Nephron progenitor cell (in vitro differentiated cells): Measurements from ENCODE around the gene THRAP3.

ENCODE experiments used
- DNase-seq: peaks from one replicate; pipeline ENCODE4 v3.0.0; 2021
- H3K27ac Mint-ChIP-seq: 2 replicates; pipeline ENCODE4 v1.8.0; 2021; ENCODE audit warnings: mild to moderate bottlenecking, moderate library complexity, mixed read lengths
- H3K27me3 Mint-ChIP-seq: 2 replicates; pipeline ENCODE4 v1.8.0; 2021; ENCODE audit warnings: mild to moderate bottlenecking, low read depth, mixed read lengths; ENCODE audit not compliant: poor library complexity
- H3K36me3 Mint-ChIP-seq: 2 replicates; pipeline ENCODE4 v1.8.0; 2021; ENCODE audit warnings: low read depth, mixed read lengths
- H3K4me1 Mint-ChIP-seq: 2 replicates; pipeline ENCODE4 v1.8.0; 2021; ENCODE audit warnings: mixed read lengths
- H3K4me3 Mint-ChIP-seq: 2 replicates; pipeline ENCODE4 v1.8.0; 2021; ENCODE audit warnings: mild to moderate bottlenecking, moderate library complexity, mixed read lengths
- H3K9me3 Mint-ChIP-seq: 2 replicates; pipeline ENCODE4 v1.8.0; 2021; ENCODE audit warnings: mild to moderate bottlenecking, moderate library complexity, mixed read lengths
- TF ChIP-seq, protein P1 (sequence below): fragments of 200-600 bp; sonication (generic); IDR thresholded peaks from 2 replicates; pipeline ENCODE4 v1.5.0; 2021; ENCODE audit warnings: antibody characterized with exemption

THRAP3 gene

DNA sequence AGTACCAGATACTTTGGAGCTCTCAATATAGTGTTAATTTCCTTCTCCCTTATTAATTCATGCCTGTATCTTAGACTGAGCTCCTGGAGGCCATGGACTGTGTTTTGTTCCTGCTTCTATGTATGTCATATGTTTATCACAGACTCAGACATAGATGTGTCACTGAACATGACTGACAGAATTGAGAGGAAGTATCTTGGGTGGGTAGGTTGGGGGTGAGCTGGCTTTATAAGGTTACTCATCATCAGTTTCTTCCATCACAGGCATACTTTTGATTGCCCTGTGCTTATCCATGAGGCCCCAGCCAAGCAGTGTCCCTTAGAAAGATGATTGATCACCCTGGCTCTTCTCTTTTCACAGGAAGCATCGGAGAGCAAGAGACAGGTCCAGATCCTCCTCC is 76.3 kb downstream of the THRAP3 start:
- peaks cover 58% of the 10 kb centered on the region for H3K36me3 Mint-ChIP-seq
- no peaks in the 10 kb centered on the region for H3K9me3 Mint-ChIP-seq
- H3K27ac Mint-ChIP-seq: no peak overlapping the region
- no peaks in the 10 kb centered on the region for H3K27me3 Mint-ChIP-seq
- H3K4me1 Mint-ChIP-seq: peaks cover 6% of the 10 kb centered on the region
- H3K4me3 Mint-ChIP-seq: no peak overlapping the region
- no peak for DNase-seq
- TF ChIP-seq, protein P1, sequence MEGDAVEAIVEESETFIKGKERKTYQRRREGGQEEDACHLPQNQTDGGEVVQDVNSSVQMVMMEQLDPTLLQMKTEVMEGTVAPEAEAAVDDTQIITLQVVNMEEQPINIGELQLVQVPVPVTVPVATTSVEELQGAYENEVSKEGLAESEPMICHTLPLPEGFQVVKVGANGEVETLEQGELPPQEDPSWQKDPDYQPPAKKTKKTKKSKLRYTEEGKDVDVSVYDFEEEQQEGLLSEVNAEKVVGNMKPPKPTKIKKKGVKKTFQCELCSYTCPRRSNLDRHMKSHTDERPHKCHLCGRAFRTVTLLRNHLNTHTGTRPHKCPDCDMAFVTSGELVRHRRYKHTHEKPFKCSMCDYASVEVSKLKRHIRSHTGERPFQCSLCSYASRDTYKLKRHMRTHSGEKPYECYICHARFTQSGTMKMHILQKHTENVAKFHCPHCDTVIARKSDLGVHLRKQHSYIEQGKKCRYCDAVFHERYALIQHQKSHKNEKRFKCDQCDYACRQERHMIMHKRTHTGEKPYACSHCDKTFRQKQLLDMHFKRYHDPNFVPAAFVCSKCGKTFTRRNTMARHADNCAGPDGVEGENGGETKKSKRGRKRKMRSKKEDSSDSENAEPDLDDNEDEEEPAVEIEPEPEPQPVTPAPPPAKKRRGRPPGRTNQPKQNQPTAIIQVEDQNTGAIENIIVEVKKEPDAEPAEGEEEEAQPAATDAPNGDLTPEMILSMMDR: no peak

DNA sequence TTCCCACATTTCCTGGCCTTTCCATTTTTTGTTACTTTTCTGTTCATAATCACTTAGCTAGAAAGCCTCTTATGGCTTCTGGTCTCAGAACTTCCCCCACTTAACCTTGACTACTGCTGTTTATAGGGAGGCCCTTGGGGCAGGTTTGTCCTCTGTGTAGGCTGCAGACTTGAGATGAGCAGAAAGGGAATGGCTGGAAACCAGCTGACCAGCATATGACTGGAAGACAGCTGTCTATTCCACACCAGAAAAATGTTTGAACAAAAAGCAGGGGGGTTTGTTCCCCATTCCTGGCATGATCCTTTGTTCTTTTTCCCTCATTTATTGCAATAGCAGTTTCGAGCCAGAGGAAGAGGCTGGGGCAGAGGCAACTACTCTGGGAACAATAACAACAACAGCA is 77.0 kb downstream of the THRAP3 start:
- Mint-ChIP-seq H3K4me1 (peaks cover 10% of the 10 kb centered on the region), H3K9me3 (no peaks in the 10 kb centered on the region), H3K36me3 (peaks cover 52% of the 10 kb centered on the region), H3K27me3 (no peaks in the 10 kb centered on the region), H3K4me3 (no peak overlapping the region), H3K27ac (no peak overlapping the region)
- TF ChIP-seq, protein P1: no peak
- no peak for DNase-seq

DNA sequence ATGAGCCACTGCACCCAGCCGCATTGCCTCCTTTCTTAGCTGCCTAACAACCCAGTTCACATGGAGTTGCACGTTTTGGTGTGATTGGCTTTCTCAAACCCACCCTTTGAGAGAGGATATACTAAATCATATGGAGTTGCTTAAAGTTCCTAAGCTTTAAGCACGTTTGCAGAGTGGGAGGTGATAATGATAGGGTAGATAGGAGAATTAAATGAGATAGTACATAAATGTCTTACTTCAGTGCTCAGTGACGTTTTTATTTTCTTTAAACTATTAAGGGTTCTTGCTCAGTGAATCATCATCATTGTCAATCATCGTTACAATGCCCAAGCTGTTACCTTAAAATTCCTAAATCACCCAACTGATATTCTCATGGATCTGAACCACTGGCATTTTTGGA is 79.0 kb downstream of the THRAP3 start:
- H3K27me3 Mint-ChIP-seq: no peaks in the 10 kb centered on the region
- peaks cover 25% of the 10 kb centered on the region for H3K4me1 Mint-ChIP-seq
- no peaks in the 10 kb centered on the region for H3K9me3 Mint-ChIP-seq
- H3K36me3 Mint-ChIP-seq: peaks cover 45% of the 10 kb centered on the region
- no peak overlapping the region for H3K4me3 Mint-ChIP-seq
- DNase-seq: no peak
- no peak overlapping the region for H3K27ac Mint-ChIP-seq
- TF ChIP-seq, protein P1: no peak

DNA sequence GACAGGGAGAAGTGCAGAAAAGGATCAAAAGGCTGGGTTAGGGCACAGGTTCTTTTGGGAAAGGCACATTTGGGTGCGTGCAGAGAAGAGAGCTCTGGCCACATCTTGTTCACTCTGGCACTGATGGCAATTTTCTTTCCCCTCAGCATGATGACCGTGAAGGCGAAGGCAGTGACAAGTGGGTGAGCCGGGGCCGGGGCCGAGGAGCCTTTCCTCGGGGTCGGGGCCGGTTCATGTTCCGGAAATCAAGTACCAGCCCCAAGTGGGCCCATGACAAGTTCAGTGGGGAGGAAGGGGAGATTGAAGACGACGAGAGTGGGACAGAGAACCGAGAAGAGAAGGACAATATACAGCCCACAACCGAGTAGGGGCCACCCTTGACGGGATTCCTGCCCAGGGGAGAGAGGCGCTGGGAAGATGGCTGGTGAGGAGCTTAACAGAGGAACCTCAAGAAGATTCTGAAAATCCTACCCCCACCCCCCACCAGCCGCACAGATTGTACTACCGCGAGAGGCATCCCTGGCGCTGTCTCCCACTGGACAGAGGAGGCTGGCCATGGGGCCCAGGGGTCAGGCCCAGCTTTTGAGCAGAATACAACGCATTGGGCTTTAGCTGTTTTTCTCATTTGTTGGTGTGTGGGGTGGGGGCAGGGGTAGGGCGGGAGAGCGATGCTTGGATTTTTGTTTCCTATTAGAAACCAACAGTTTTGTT is 79.6 kb downstream of the THRAP3 start:
- Mint-ChIP-seq H3K4me1 (peaks cover 26% of the 10 kb centered on the region), H3K4me3 (no peak overlapping the region), H3K9me3 (no peaks in the 10 kb centered on the region), H3K27me3 (no peaks in the 10 kb centered on the region), H3K36me3 (peaks cover 47% of the 10 kb centered on the region), H3K27ac (peak overlapping the region; percentile 46)
- TF ChIP-seq, protein P1: no peak
- no peak for DNase-seq

DNA sequence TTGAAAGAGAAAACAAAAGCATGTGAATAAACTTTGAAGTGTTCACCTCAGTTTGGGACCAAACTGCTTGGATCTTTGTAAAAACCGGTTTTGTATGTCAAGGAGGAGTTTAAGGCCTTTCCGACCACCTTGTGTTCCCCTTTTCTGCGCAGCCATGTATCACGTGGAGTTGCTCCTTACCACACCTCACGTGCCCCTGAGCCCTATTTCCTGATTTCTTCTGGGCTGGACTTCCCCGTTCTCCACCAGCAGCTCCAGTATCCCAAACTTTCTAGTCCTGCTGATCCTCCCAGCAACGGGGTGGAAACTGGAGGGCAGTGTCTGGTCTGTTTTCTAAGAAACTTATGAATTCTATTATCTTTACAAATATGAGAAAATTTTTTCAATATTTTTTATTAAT is 80.3 kb downstream of the THRAP3 start:
- Mint-ChIP-seq H3K4me3 (no peak overlapping the region), H3K4me1 (peaks cover 26% of the 10 kb centered on the region), H3K9me3 (no peaks in the 10 kb centered on the region), H3K27ac (no peak overlapping the region), H3K36me3 (peaks cover 51% of the 10 kb centered on the region), H3K27me3 (no peaks in the 10 kb centered on the region)
- TF ChIP-seq, protein P1: no peak
- DNase-seq: no peak
